HepG2 (cell line): ENCODE data around the gene DRAM1. TPM values are rescaled to one million over a fixed set of nuclear protein-coding genes. Genes with fewer than 3 reads are reported as not detected.

Source experiments
- ATAC-seq: fragments of 200-7000 bp; cut with Tn5 transposase; 3 replicates; pipeline ENCODE4 v1.9.1; 2020; ENCODE audit warnings: mild to moderate bottlenecking, moderate library complexity
- BruUV-seq: library from RNA; stranded (reverse); fragments of 400-500 nt; replicated peaks from 2 replicates; lab custom pipeline; 2021; lab: Mats Ljungman, UMichigan
- CTCF ChIA-PET: fragments of 300-600 bp; formaldehyde crosslinking; extraction: SDS; loops from one replicate; lab custom pipeline; 2021; ENCODE audit warnings: low total read pairs, inconsistent platforms, low intra/inter-chr PET ratio; lab: Yijun Ruan, JAX
- POLR2A ChIA-PET: fragments of 350-600 bp; sonication (Branson Sonifier 250); formaldehyde crosslinking; loops from one replicate; lab custom pipeline; 2020; ENCODE audit warnings: antibody characterized with exemption, inconsistent platforms; lab: Yijun Ruan, JAX
- DNase-seq: peaks from one replicate; pipeline ENCODE4 v3.0.0-alpha.2; 2015; ENCODE audit warnings: low spot score
- FAIRE-seq: peaks from 3 replicates; lab custom pipeline; 2011; peaks lifted over from hg19 to GRCh38; lab: Jason Lieb, UNC
- H2AFZ ChIP-seq: one replicate; pipeline ENCODE4 v1.6.1; 2011; ENCODE audit warnings: low read length, inconsistent platforms
- H3K27ac ChIP-seq: fragments of 300-600 bp; 3 replicates; pipeline ENCODE4 v1.8.0; 2011; ENCODE audit warnings: mixed run types, mild to moderate bottlenecking, mixed read lengths, low read length, inconsistent platforms; ENCODE audit not compliant: insufficient read depth; ENCODE audit errors: extremely low read length
- H3K27me3 ChIP-seq, 2 experiments: fragments of 200-600 bp in 1 of 2; 2 replicates in 1 of 2; 3 replicates in 1 of 2; pipeline versions ENCODE4 v1.6.0 to v1.8.0; 2011; ENCODE audit warnings: low read length in 2 of 2, mild to moderate bottlenecking in 2 of 2, moderate library complexity in 2 of 2, inconsistent platforms in 1 of 2; ENCODE audit not compliant: insufficient read depth in 2 of 2, control insufficient read depth in 1 of 2
- H3K36me3 ChIP-seq, 2 experiments: fragments of 200-600 bp in 1 of 2; replicated peaks in 1 of 2; 2 replicates in 1 of 2; 3 replicates in 1 of 2; pipeline versions ENCODE4 v1.5.1 to v1.8.0; 2011; ENCODE audit warnings: low read length in 2 of 2, inconsistent platforms in 1 of 2; ENCODE audit not compliant: insufficient read depth in 2 of 2, control insufficient read depth in 1 of 2
- H3K4me1 ChIP-seq: 2 replicates; pipeline ENCODE4 v1.5.1; 2012; ENCODE audit warnings: low read length, inconsistent platforms; ENCODE audit not compliant: insufficient read depth
- H3K4me2 ChIP-seq: 2 replicates; pipeline ENCODE4 v1.6.0; 2011; ENCODE audit warnings: low read depth, low read length, inconsistent platforms
- H3K4me3 ChIP-seq, 3 experiments: fragments of 200-600 bp in 1 of 3; sonication (generic), shearing (Covaris generic) in 1 of 3; replicated peaks in 1 of 3; 2 replicates each; pipeline ENCODE4 v1.5.1; 2011 to 2016; ENCODE audit warnings: low read length in 3 of 3, inconsistent platforms in 2 of 3, low read depth in 2 of 3, mild to moderate bottlenecking in 2 of 3, control low read depth in 1 of 3, mixed read lengths in 1 of 3; ENCODE audit not compliant: insufficient read depth in 1 of 3
- H3K79me2 ChIP-seq: one replicate; pipeline ENCODE4 v1.6.1; 2011; ENCODE audit warnings: low read length, inconsistent platforms; ENCODE audit not compliant: insufficient read depth
- H3K9ac ChIP-seq: 2 replicates; pipeline ENCODE4 v1.6.0; 2011; ENCODE audit warnings: mild to moderate bottlenecking, low read depth, low read length, inconsistent platforms; ENCODE audit not compliant: insufficient read depth
- H3K9me3 ChIP-seq: 2 replicates; pipeline ENCODE4 v1.5.1; 2012; ENCODE audit warnings: mild to moderate bottlenecking, low read length
- H4K20me1 ChIP-seq: 2 replicates; pipeline ENCODE4 v1.6.0; 2011; ENCODE audit warnings: inconsistent platforms, mild to moderate bottlenecking, low read length, moderate library complexity; ENCODE audit not compliant: insufficient read depth
- KLF16 ChIP-seq, 2 experiments: sonication (generic) in 1 of 2; formaldehyde crosslinking in 1 of 2; IDR thresholded peaks; 2 replicates each; pipeline versions ENCODE4 v1.6.1 to v1.8.0; 2016 to 2023; ENCODE audit warnings: missing genetic modification reagents in 2 of 2, missing compliant biosample characterization in 1 of 2
- NFYC ChIP-seq: IDR thresholded peaks from 2 replicates; pipeline ENCODE4 v1.6.1; 2016; ENCODE audit warnings: missing genetic modification reagents, missing compliant biosample characterization
- TFDP2 ChIP-seq: sonication (generic); formaldehyde crosslinking; IDR thresholded peaks from 2 replicates; pipeline ENCODE4 v1.4.0; 2020; ENCODE audit warnings: missing genetic modification reagents
- ZFP82 ChIP-seq: sonication (generic); formaldehyde crosslinking; IDR thresholded peaks from 2 replicates; pipeline ENCODE4 v1.5.1; 2020; ENCODE audit warnings: mild to moderate bottlenecking, missing genetic modification reagents, borderline replicate concordance
- ZNF18 ChIP-seq: sonication (generic); formaldehyde crosslinking; IDR thresholded peaks from 2 replicates; pipeline ENCODE4 v1.8.0; 2022; ENCODE audit warnings: mild to moderate bottlenecking, missing genetic modification reagents; ENCODE audit not compliant: insufficient replicate concordance
- ZNF34 ChIP-seq: sonication (generic); formaldehyde crosslinking; IDR thresholded peaks from 2 replicates; pipeline ENCODE4 v1.4.0; 2020; ENCODE audit warnings: mild to moderate bottlenecking, missing genetic modification reagents, borderline replicate concordance
- ZXDC ChIP-seq: sonication (generic); formaldehyde crosslinking; IDR thresholded peaks from 2 replicates; pipeline ENCODE4 v1.5.0; 2020; ENCODE audit warnings: mild to moderate bottlenecking, missing genetic modification reagents
- whole genome bisulfite sequencing: methylation state at CpG from one replicate; pipeline ENCODE4 v1.1.6; 2017; ENCODE audit warnings: low lambda C conversion rate; 5-methylcytosine and 5-hydroxymethylcytosine counted together
- in situ Hi-C: cut with HindIII; loops from 2 replicates; pipeline ENCODE4 v1.10.0; 2017; ENCODE audit warnings: low pct_unique_long_range_greater_than_20kb; ENCODE audit not compliant: extremely low pct_ligation_motif_present
- intact Hi-C: fragments of 100-400 bp; cut with micrococcal nuclease; formaldehyde crosslinking; loops from one replicate; pipeline ENCODE4 v1.10.0; 2022; ENCODE audit not compliant: unreplicated experiment
- polyA plus RNA-seq, 8 experiments: library from polyadenylated mRNA; depleted of rRNA in 3 of 8; stranded (reverse) in 7 of 8; unstranded in 1 of 8; fragments of >200 nt; fragmentation: Illumina TruSeq in 4 of 8; extraction: Trizol in 4 of 8; gene quantifications; 2 replicates each; pipeline versions ENCODE4 v1.2.1 to v1.2.3, GENCODE V29; 2011 to 2016; ENCODE audit warnings: low read depth in 4 of 8, missing spikeins in 1 of 8, mixed read lengths in 1 of 8; ENCODE audit not compliant: insufficient read depth in 1 of 8
- total RNA-seq, 5 experiments: library from RNA; depleted of rRNA; stranded (reverse); fragments of >200 nt; fragmentation: Illumina TruSeq; extraction: Trizol; gene quantifications; 2 replicates each; pipeline ENCODE4 v1.2.3, GENCODE V29; 2016; ENCODE audit warnings: low read depth in 1 of 5

The DRAM1 gene
- total and polyA plus RNA-seq, 2 of the 13 experiments (the other 11 are each of a cell fraction or from before 2014, with no cell fraction given) = 20.9 to 32.6 TPM

GRCh38 chr12:101908395-101908794 lies 31.0 kb downstream of the DRAM1 start:
- ChIA-PET CTCF (no interaction called here), POLR2A (no interaction called here)
- Histone ChIP-seq H3K9ac (no peak overlapping the region), H3K27ac (no peak overlapping the region), H2AFZ (no peak overlapping the region), H3K27me3 (no peaks in the 10 kb centered on the region), H3K9me3 (no peaks in the 10 kb centered on the region), H3K4me2 (no peak overlapping the region), H4K20me1 (no peaks in the 10 kb centered on the region), H3K4me3 (no peak overlapping the region), H3K79me2 (no peaks in the 10 kb centered on the region), H3K36me3 (peaks cover 3 to 5% of the 10 kb centered on the region in 2 experiments; a peak in 4 of 5 replicates), H3K4me1 (peaks cover 30% of the 10 kb centered on the region)
- no peak for FAIRE-seq
- in situ Hi-C loops (no loop called here), intact Hi-C loops (loop anchor here (2.0 kb wide), 1 partner anchor 30 kb away; no protein-coding TSS in a partner anchor)
- TF ChIP-seq NFYC (CRISPR knock-in tag) = no peak
- WGBS = 100% methylated on average over 3 of the region's 3 CpGs
- no TSS peak for BruUV-seq
- no peak for DNase-seq
- no peak for ATAC-seq

GRCh38 chr12:101909646-101910045 lies 32.3 kb downstream of the DRAM1 start:
- TF ChIP-seq KLF16 (CRISPR knock-in tag; IDR thresholded peaks at IDR 0.05) = no peak
- no peak for TF ChIP-seq ZNF34 (CRISPR knock-in tag)
- TF ChIP-seq ZXDC (CRISPR knock-in tag) = no peak
- no peak for TF ChIP-seq ZFP82 (CRISPR knock-in tag)
- peak; percentile 44 for TF ChIP-seq ZNF18
- peak; percentile 19; the same call in 1 of the 2 replicates for TF ChIP-seq TFDP2 (CRISPR knock-in tag)
- 91% methylated on average over 7 of the region's 7 CpGs for WGBS
- H3K27ac ChIP-seq = no peak overlapping the region
- FAIRE-seq (peak; percentile 8), ATAC-seq (no peak), DNase-seq (no peak)
- peaks cover 3 to 4% of the 10 kb centered on the region in 2 experiments; a peak in 3 of 5 replicates for H3K36me3 ChIP-seq
- ChIA-PET POLR2A (no interaction called here), CTCF (no interaction called here)
- intact Hi-C loops (loop anchor here (2.0 kb wide), 1 partner anchor 31 kb away; no protein-coding TSS in a partner anchor), in situ Hi-C loops (no loop called here)
- no TSS peak for BruUV-seq
- no peaks in the 10 kb centered on the region for H3K9me3 ChIP-seq
- H3K4me3 ChIP-seq = no peak overlapping the region
- H3K27me3 ChIP-seq = no peaks in the 10 kb centered on the region
- H3K4me1 ChIP-seq = peaks cover 30% of the 10 kb centered on the region
- peak overlapping the region; percentile 43; the same call in 1 of the 2 replicates for H3K4me2 ChIP-seq
- H3K79me2 ChIP-seq = no peaks in the 10 kb centered on the region
- H3K9ac ChIP-seq = no peak overlapping the region
- no peak overlapping the region for H2AFZ ChIP-seq
- no peaks in the 10 kb centered on the region for H4K20me1 ChIP-seq
